BJ (cell line): ENCODE measurements around the gene MRM2. TPM values are rescaled to one million over a fixed set of nuclear protein-coding genes. Genes with fewer than 3 reads are reported as not detected.

Source experiments
- CTCF ChIA-PET: fragments of 350-600 bp; formaldehyde crosslinking; extraction: SDS; loops from one replicate; lab custom pipeline; 2021; ENCODE audit warnings: antibody characterized with exemption, inconsistent platforms; lab: Yijun Ruan, JAX
- POLR2A ChIA-PET: fragments of 300-600 bp; sonication (Branson Sonifier 250); formaldehyde crosslinking; extraction: SDS; loops from one replicate; lab custom pipeline; 2021; ENCODE audit warnings: antibody characterized with exemption; lab: Charles Lee
- DNase-seq: peaks from one replicate; pipeline ENCODE4 v3.0.0-alpha.2; 2011; ENCODE audit warnings: low read depth
- H3K27me3 ChIP-seq: 2 replicates; pipeline ENCODE4 v1.6.0; 2011; ENCODE audit warnings: low read length; ENCODE audit not compliant: control insufficient read depth, insufficient read depth
- H3K36me3 ChIP-seq: 2 replicates; pipeline ENCODE4 v1.5.1; 2011; ENCODE audit warnings: low read length; ENCODE audit not compliant: control insufficient read depth, insufficient read depth
- H3K4me3 ChIP-seq: 2 replicates; pipeline ENCODE4 v1.5.1; 2011; ENCODE audit warnings: low read depth, mild to moderate bottlenecking, control low read depth, low read length
- CTCF ChIP-seq: IDR thresholded peaks from 2 replicates; pipeline ENCODE4 v1.5.1; 2011; ENCODE audit warnings: low read depth, mild to moderate bottlenecking, control low read depth, inconsistent platforms, low read length, moderate library complexity; ENCODE audit not compliant: insufficient read depth
- polyA plus RNA-seq: library from polyadenylated mRNA; depleted of rRNA; stranded (reverse); fragments of >200 nt; gene quantifications from 2 replicates; pipeline ENCODE4 v1.2.3, GENCODE V29; 2011

The MRM2 gene
- polyA plus RNA-seq, 1 experiment = 27.3 TPM

DNA sequence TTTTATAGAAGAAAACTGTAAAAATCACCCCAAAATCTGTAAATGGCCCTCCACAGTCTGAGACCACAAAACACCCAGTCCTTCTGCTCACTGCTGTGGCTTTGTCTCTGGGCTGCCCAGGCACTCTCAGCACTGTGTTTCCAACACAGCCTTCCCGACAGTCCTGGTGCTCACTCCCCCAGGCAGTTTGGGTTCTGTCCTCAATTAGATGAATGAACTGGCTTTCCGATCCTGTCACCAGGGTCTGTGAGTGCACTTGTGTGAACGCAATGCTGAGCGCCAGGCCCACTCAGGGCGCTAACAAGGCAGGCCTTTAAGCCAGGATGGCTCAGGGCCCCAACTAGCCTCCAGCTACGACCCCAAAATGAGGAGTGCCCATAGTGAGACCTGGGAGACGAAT, 12.5 kb downstream of the MRM2 start:
- ChIA-PET POLR2A (no interaction called here), CTCF (interaction anchor here (0.6 kb wide), 1 partner anchor 67 kb away, joined by 4 read pairs; no protein-coding TSS in a partner anchor)
- DNase-seq = no peak
- Histone ChIP-seq H3K4me3 (no peak overlapping the region), H3K27me3 (no peaks in the 10 kb centered on the region), H3K36me3 (peaks cover 15% of the 10 kb centered on the region)
- no peak for TF ChIP-seq CTCF

GRCh38 chr7:2228921-2229320, 13.1 kb downstream of the MRM2 start:
- ChIA-PET CTCF (no interaction called here), POLR2A (no interaction called here)
- Histone ChIP-seq H3K4me3 (no peak overlapping the region), H3K27me3 (no peaks in the 10 kb centered on the region), H3K36me3 (peaks cover 15% of the 10 kb centered on the region)
- no peak for DNase-seq
- TF ChIP-seq CTCF = no peak

- no peak for DNase-seq
- Histone ChIP-seq H3K27me3 (no peaks in the 10 kb centered on the region), H3K4me3 (no peak overlapping the region), H3K36me3 (peaks cover 20% of the 10 kb centered on the region)
- TF ChIP-seq CTCF = no peak
- ChIA-PET POLR2A (no interaction called here), CTCF (no interaction called here)
These were observed 14.3 kb downstream of the MRM2 start for GRCh38 chr7:2227699-2228098.

DNA sequence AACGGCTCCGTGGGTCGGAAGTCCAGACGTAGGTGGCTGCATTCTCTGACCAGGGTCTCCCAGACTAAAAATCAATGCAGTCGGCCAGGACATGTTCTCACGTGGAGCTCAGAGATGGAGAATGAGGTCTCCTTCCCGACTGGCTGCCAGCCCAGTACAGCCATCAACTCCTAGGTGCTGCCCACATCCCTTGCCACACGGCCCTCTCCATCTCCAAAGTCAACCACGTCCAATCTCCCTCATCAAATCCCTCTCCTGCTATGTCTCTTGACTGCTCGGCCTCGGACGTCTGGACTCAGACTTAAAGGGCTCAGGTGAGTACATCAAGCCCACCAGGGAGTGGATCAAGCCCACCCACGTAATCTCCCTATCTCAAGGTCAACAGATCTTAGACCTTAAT, 16.2 kb downstream of the MRM2 start:
- Histone ChIP-seq H3K4me3 (no peak overlapping the region), H3K27me3 (no peaks in the 10 kb centered on the region), H3K36me3 (peaks cover 28% of the 10 kb centered on the region)
- POLR2A ChIA-PET = no interaction called here
- DNase-seq = no peak
- CTCF ChIA-PET = no interaction called here
- no peak for TF ChIP-seq CTCF

DNA sequence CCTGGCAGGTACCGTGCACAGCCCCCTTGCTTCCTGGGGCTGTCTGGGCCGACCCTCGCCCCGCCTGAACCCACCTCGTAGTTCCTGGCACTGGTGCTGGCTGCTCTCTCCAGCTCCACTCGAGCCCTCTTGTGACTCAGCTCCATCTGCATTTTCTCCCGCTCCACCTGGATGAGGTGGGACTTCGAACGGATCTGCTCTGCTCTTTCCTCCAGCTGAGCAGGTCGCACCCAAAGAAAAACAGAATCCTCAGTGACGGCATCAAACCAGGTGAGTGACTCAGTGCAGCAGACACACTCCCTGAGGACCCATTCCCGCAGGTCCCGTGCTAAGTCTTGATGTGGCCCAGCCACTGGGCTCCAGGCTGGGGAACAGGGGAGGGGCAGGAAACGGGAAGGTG, 16.7 kb downstream of the MRM2 start:
- no peaks in the 10 kb centered on the region for H3K27me3 ChIP-seq
- no peak for DNase-seq
- POLR2A ChIA-PET = no interaction called here
- peaks cover 29% of the 10 kb centered on the region for H3K36me3 ChIP-seq
- TF ChIP-seq CTCF = no peak
- H3K4me3 ChIP-seq = no peak overlapping the region
- CTCF ChIA-PET = no interaction called here
